CD4-positive, CD25-positive, alpha-beta regulatory T cell (primary cell): ENCODE results near the gene SAMD4A. TPM values are rescaled to one million over a fixed set of nuclear protein-coding genes. Genes with fewer than 3 reads are reported as not detected.

Experiments
- ATAC-seq, 2 donors: fragments of 150-1000 bp; cut with Tn5 transposase; one replicate each; pipeline ENCODE4 v1.10.0; 2021; ENCODE audit warnings: low read depth in 2 of 2, moderate number of reproducible peaks in 2 of 2, moderate library complexity in 1 of 2
- DNase-seq, 3 donors: peaks; one replicate each; pipeline versions ENCODE4 v3.0.0 to v3.0.0-alpha.2; 2012 to 2022; ENCODE audit warnings: mixed read lengths in 1 of 3
- H3K27ac ChIP-seq: one replicate; pipeline ENCODE4 v1.7.0; 2013; ENCODE audit warnings: mild to moderate bottlenecking, low read length; ENCODE audit not compliant: insufficient read depth, poor library complexity, severe bottlenecking
- H3K27me3 ChIP-seq: one replicate; pipeline ENCODE4 v1.7.0; 2013; ENCODE audit warnings: low read length; ENCODE audit not compliant: control insufficient read depth, insufficient read depth
- H3K36me3 ChIP-seq: one replicate; pipeline ENCODE4 v1.7.0; 2013; ENCODE audit warnings: mild to moderate bottlenecking, low read length, moderate library complexity; ENCODE audit not compliant: control insufficient read depth, insufficient read depth
- H3K4me1 ChIP-seq: 2 replicates; pipeline ENCODE4 v1.7.0; 2013; ENCODE audit warnings: mild to moderate bottlenecking, low read length; ENCODE audit not compliant: insufficient read depth, control insufficient read depth, poor library complexity, severe bottlenecking
- H3K4me3 ChIP-seq: one replicate; pipeline ENCODE4 v1.7.0; 2013; ENCODE audit warnings: low read depth, mild to moderate bottlenecking, low read length, moderate library complexity
- H3K9me3 ChIP-seq, 2 experiments: 1 replicate in 1 of 2; 2 replicates in 1 of 2; pipeline ENCODE4 v1.7.0; 2013; ENCODE audit warnings: low read length in 2 of 2, mild to moderate bottlenecking in 1 of 2, moderate library complexity in 1 of 2; ENCODE audit not compliant: control insufficient read depth in 2 of 2
- H3K27ac Mint-ChIP-seq, 3 donors: one replicate each; pipeline ENCODE4 v1.8.0; 2020 to 2022; ENCODE audit warnings: mild to moderate bottlenecking in 3 of 3, mixed read lengths in 3 of 3, moderate library complexity in 2 of 3
- H3K27me3 Mint-ChIP-seq: one replicate; pipeline ENCODE4 v1.8.0; 2022; ENCODE audit warnings: mild to moderate bottlenecking, mixed read lengths
- H3K36me3 Mint-ChIP-seq: one replicate; pipeline ENCODE4 v1.8.0; 2020; ENCODE audit warnings: mixed read lengths
- H3K4me1 Mint-ChIP-seq, 4 donors: one replicate each; pipeline ENCODE4 v1.8.0; 2020 to 2022; ENCODE audit warnings: mixed read lengths in 4 of 4, mild to moderate bottlenecking in 1 of 4
- H3K4me3 Mint-ChIP-seq, 4 donors: one replicate each; pipeline ENCODE4 v1.8.0; 2020 to 2022; ENCODE audit warnings: mild to moderate bottlenecking in 4 of 4, mixed read lengths in 4 of 4, moderate library complexity in 3 of 4
- H3K9me3 Mint-ChIP-seq, 7 donors: one replicate each; pipeline ENCODE4 v1.8.0; 2020 to 2022; ENCODE audit warnings: mixed read lengths in 7 of 7, mild to moderate bottlenecking in 3 of 7, moderate library complexity in 2 of 7
- polyA plus RNA-seq, 4 donors: library from polyadenylated mRNA; unstranded; fragments of 300-500 nt; fragmentation: Illumina TruSeq; gene quantifications; one replicate each; pipeline ENCODE4 v1.2.3, GENCODE V29; 2021
- total RNA-seq: library from RNA; stranded (reverse); gene quantifications from one replicate; pipeline ENCODE4 v1.2.3, GENCODE V29; 2022

SAMD4A gene
- total and polyA plus RNA-seq, 5 donors from 2014 or later = 0.05 to 7.9 (median 0.13) TPM; not detected in 1

GRCh38 chr14:54830650-54831049 is 263.7 kb downstream of the SAMD4A start:
- H3K27ac ChIP-seq = no peak overlapping the region
- ATAC-seq (no peak), DNase-seq (no peak)
- Mint-ChIP-seq H3K27ac (no peak overlapping the region), H3K4me1 (peaks cover 0 to 2% (median 0%) of the 10 kb centered on the region in 4 donors), H3K9me3 (peaks cover 0 to 18% (median 10%) of the 10 kb centered on the region in 7 donors), H3K27me3 (peaks cover 8% of the 10 kb centered on the region), H3K36me3 (peaks cover 5% of the 10 kb centered on the region), H3K4me3 (no peak overlapping the region)
- no peaks in the 10 kb centered on the region for H3K36me3 ChIP-seq
- H3K27me3 ChIP-seq = no peaks in the 10 kb centered on the region
- H3K4me3 ChIP-seq = no peak overlapping the region
- H3K9me3 ChIP-seq = no peaks in the 10 kb centered on the region
- H3K4me1 ChIP-seq = no peaks in the 10 kb centered on the region

- Mint-ChIP-seq H3K27ac (no peak overlapping the region), H3K27me3 (no peaks in the 10 kb centered on the region), H3K4me1 (no peaks in the 10 kb centered on the region), H3K36me3 (peaks cover 6% of the 10 kb centered on the region), H3K9me3 (peaks cover 0 to 7% (median 5%) of the 10 kb centered on the region in 7 donors), H3K4me3 (no peak overlapping the region)
- no peaks in the 10 kb centered on the region for H3K9me3 ChIP-seq
- ATAC-seq (no peak), DNase-seq (no peak)
- H3K4me1 ChIP-seq = no peaks in the 10 kb centered on the region
- H3K27ac ChIP-seq = no peak overlapping the region
- no peak overlapping the region for H3K4me3 ChIP-seq
- no peaks in the 10 kb centered on the region for H3K36me3 ChIP-seq
- no peaks in the 10 kb centered on the region for H3K27me3 ChIP-seq
Observed at GRCh38 chr14:54834081-54834480, 267.2 kb downstream of the SAMD4A start.

- Mint-ChIP-seq H3K9me3 (peaks cover 0 to 7% (median 5%) of the 10 kb centered on the region in 7 donors), H3K27ac (no peak overlapping the region), H3K36me3 (peaks cover 12% of the 10 kb centered on the region), H3K4me1 (no peaks in the 10 kb centered on the region), H3K27me3 (no peaks in the 10 kb centered on the region), H3K4me3 (no peak overlapping the region)
- Histone ChIP-seq H3K27me3 (no peaks in the 10 kb centered on the region), H3K4me3 (no peak overlapping the region), H3K36me3 (peaks cover 5% of the 10 kb centered on the region), H3K9me3 (no peaks in the 10 kb centered on the region), H3K4me1 (no peaks in the 10 kb centered on the region), H3K27ac (no peak overlapping the region)
- ATAC-seq = no peak
- no peak for DNase-seq
Observed at GRCh38 chr14:54834727-54835126, 267.8 kb downstream of the SAMD4A start.

- H3K27me3 Mint-ChIP-seq = no peaks in the 10 kb centered on the region
- Histone ChIP-seq H3K36me3 (peaks cover 16% of the 10 kb centered on the region), H3K27ac (no peak overlapping the region), H3K27me3 (no peaks in the 10 kb centered on the region), H3K9me3 (no peaks in the 10 kb centered on the region), H3K4me3 (no peak overlapping the region), H3K4me1 (no peaks in the 10 kb centered on the region)
- DNase-seq (no peak), ATAC-seq (no peak)
- no peak overlapping the region for H3K4me3 Mint-ChIP-seq
- peaks cover 21% of the 10 kb centered on the region for H3K36me3 Mint-ChIP-seq
- peaks cover 0 to 7% (median 0%) of the 10 kb centered on the region in 7 donors for H3K9me3 Mint-ChIP-seq
- peak overlapping the region in 1 of 3 donors; percentile 23 for H3K27ac Mint-ChIP-seq
- no peaks in the 10 kb centered on the region for H3K4me1 Mint-ChIP-seq
Observed at GRCh38 chr14:54836231-54836630, 269.3 kb downstream of the SAMD4A start.

GRCh38 chr14:54837508-54838149 is 270.7 kb downstream of the SAMD4A start:
- peaks cover 32% of the 10 kb centered on the region for H3K36me3 Mint-ChIP-seq
- H3K4me3 Mint-ChIP-seq = no peak overlapping the region
- DNase-seq (no peak), ATAC-seq (no peak)
- H3K27ac Mint-ChIP-seq = peak overlapping the region in 1 of 3 donors; percentile 60
- H3K4me1 Mint-ChIP-seq = no peaks in the 10 kb centered on the region
- peaks cover 0 to 6% (median 0%) of the 10 kb centered on the region in 7 donors for H3K9me3 Mint-ChIP-seq
- H3K4me1 ChIP-seq = no peaks in the 10 kb centered on the region
- peaks cover 19% of the 10 kb centered on the region for H3K36me3 ChIP-seq
- H3K4me3 ChIP-seq = no peak overlapping the region
- no peaks in the 10 kb centered on the region for H3K27me3 Mint-ChIP-seq
- no peaks in the 10 kb centered on the region for H3K9me3 ChIP-seq
- H3K27me3 ChIP-seq = no peaks in the 10 kb centered on the region
- H3K27ac ChIP-seq = no peak overlapping the region

- no peaks in the 10 kb centered on the region for H3K27me3 Mint-ChIP-seq
- no peaks in the 10 kb centered on the region for H3K27me3 ChIP-seq
- no peak for DNase-seq
- H3K4me3 ChIP-seq = no peak overlapping the region
- ATAC-seq = no peak
- no peaks in the 10 kb centered on the region for H3K4me1 ChIP-seq
- no peaks in the 10 kb centered on the region for H3K9me3 ChIP-seq
- peak overlapping the region in 1 of 3 donors; percentile 43 for H3K27ac Mint-ChIP-seq
- H3K36me3 Mint-ChIP-seq = peaks cover 37% of the 10 kb centered on the region
- H3K9me3 Mint-ChIP-seq = no peaks in the 10 kb centered on the region
- H3K27ac ChIP-seq = no peak overlapping the region
- H3K4me3 Mint-ChIP-seq = no peak overlapping the region
- peaks cover 0 to 4% (median 0%) of the 10 kb centered on the region in 4 donors for H3K4me1 Mint-ChIP-seq
- peaks cover 28% of the 10 kb centered on the region for H3K36me3 ChIP-seq
Observed at GRCh38 chr14:54838931-54839512, 272.1 kb downstream of the SAMD4A start.

- Histone ChIP-seq H3K27ac (no peak overlapping the region), H3K4me1 (no peaks in the 10 kb centered on the region), H3K27me3 (no peaks in the 10 kb centered on the region), H3K36me3 (peaks cover 35% of the 10 kb centered on the region), H3K4me3 (no peak overlapping the region), H3K9me3 (no peaks in the 10 kb centered on the region)
- H3K4me3 Mint-ChIP-seq = no peak overlapping the region
- H3K9me3 Mint-ChIP-seq = no peaks in the 10 kb centered on the region
- ATAC-seq = no peak
- DNase-seq = no peak
- H3K27ac Mint-ChIP-seq = peak overlapping the region in 1 of 3 donors; percentile 34
- peaks cover 44% of the 10 kb centered on the region for H3K36me3 Mint-ChIP-seq
- peaks cover 0 to 4% (median 0%) of the 10 kb centered on the region in 4 donors for H3K4me1 Mint-ChIP-seq
- no peaks in the 10 kb centered on the region for H3K27me3 Mint-ChIP-seq
Observed at GRCh38 chr14:54839701-54840119, 272.8 kb downstream of the SAMD4A start.

GRCh38 chr14:54840336-54840735 is 273.4 kb downstream of the SAMD4A start:
- no peaks in the 10 kb centered on the region for H3K9me3 Mint-ChIP-seq

More at GRCh38 chr14:54840336-54840735, 273.4 kb downstream of the SAMD4A start:
- Mint-ChIP-seq H3K27ac (peak overlapping the region in 1 of 3 donors; percentile 40), H3K27me3 (no peaks in the 10 kb centered on the region), H3K4me3 (no peak overlapping the region), H3K4me1 (peaks cover 0 to 4% (median 0%) of the 10 kb centered on the region in 4 donors), H3K36me3 (peaks cover 45% of the 10 kb centered on the region)
- no peak overlapping the region for H3K27ac ChIP-seq
- H3K4me1 ChIP-seq = no peaks in the 10 kb centered on the region
- no peaks in the 10 kb centered on the region for H3K27me3 ChIP-seq
- no peak for DNase-seq
- no peak for ATAC-seq
- H3K9me3 ChIP-seq = no peaks in the 10 kb centered on the region
- H3K36me3 ChIP-seq = peaks cover 39% of the 10 kb centered on the region
- H3K4me3 ChIP-seq = no peak overlapping the region
